PC-9 (cell line): ENCODE data around the gene OAF. TPM values are rescaled to one million over a fixed set of nuclear protein-coding genes. Genes with fewer than 3 reads are reported as not detected.

Experiments used
- BruUV-seq: library from RNA; stranded (reverse); fragments of 400-500 nt; replicated peaks from 2 replicates; lab custom pipeline; 2021; lab: Mats Ljungman, UMichigan
- CTCF ChIA-PET: fragments of 300-600 bp; sonication (Branson Sonifier 250); formaldehyde crosslinking; loops from one replicate; lab custom pipeline; 2022; ENCODE audit warnings: antibody characterized with exemption; lab: Charles Lee
- POLR2A ChIA-PET: fragments of 300-600 bp; sonication (Branson Sonifier 250); formaldehyde crosslinking; loops from one replicate; lab custom pipeline; 2022; ENCODE audit warnings: antibody characterized with exemption; ENCODE audit not compliant: unreplicated experiment; lab: Charles Lee
- DNase-seq, 2 experiments: peaks; one replicate each; pipeline versions ENCODE4 v3.0.0 to v3.0.0-alpha.2; 2015 to 2022; ENCODE audit warnings: mixed read lengths in 1 of 2
- H2AFZ ChIP-seq: fragments of 200-600 bp; sonication (generic); 2 replicates; pipeline ENCODE4 v1.8.1; 2017; ENCODE audit warnings: antibody characterized with exemption
- H3F3A ChIP-seq: fragments of 200-600 bp; sonication (generic); 2 replicates; pipeline ENCODE4 v1.8.1; 2017; ENCODE audit warnings: antibody characterized with exemption, mild to moderate bottlenecking, low read depth; ENCODE audit not compliant: insufficient read depth
- H3K27ac ChIP-seq: fragments of 200-600 bp; sonication (generic); 2 replicates; pipeline ENCODE4 v1.6.1; 2016; ENCODE audit warnings: mixed run types
- H3K27me3 ChIP-seq: fragments of 200-600 bp; sonication (generic); 2 replicates; pipeline ENCODE4 v1.6.1; 2016; ENCODE audit warnings: low read depth, mixed run types; ENCODE audit not compliant: insufficient read depth
- H3K36me3 ChIP-seq: fragments of 200-600 bp; sonication (generic); 2 replicates; pipeline ENCODE4 v1.6.1; 2016; ENCODE audit warnings: low read depth, mixed run types
- H3K4me1 ChIP-seq: fragments of 200-600 bp; sonication (generic); replicated peaks from 2 replicates; pipeline ENCODE4 v1.6.1; 2016; ENCODE audit warnings: mixed run types; ENCODE audit not compliant: insufficient read depth
- H3K4me2 ChIP-seq: fragments of 200-600 bp; sonication (generic); 2 replicates; pipeline ENCODE4 v1.6.1; 2017; ENCODE audit warnings: mixed run types
- H3K4me3 ChIP-seq: fragments of 200-600 bp; sonication (generic); 2 replicates; pipeline ENCODE4 v1.6.1; 2016; ENCODE audit warnings: mixed run types
- H3K79me2 ChIP-seq: fragments of 200-600 bp; sonication (generic); 2 replicates; pipeline ENCODE4 v1.6.1; 2017; ENCODE audit warnings: low read depth, mixed run types
- H3K9me2 ChIP-seq: fragments of 200-600 bp; sonication (generic); 2 replicates; pipeline ENCODE4 v1.8.1; 2017; ENCODE audit warnings: mild to moderate bottlenecking; ENCODE audit not compliant: insufficient read depth
- H3K9me3 ChIP-seq: fragments of 200-600 bp; sonication (generic); 2 replicates; pipeline ENCODE4 v1.8.1; 2016; ENCODE audit warnings: low read depth; ENCODE audit not compliant: insufficient read depth
- H4K20me1 ChIP-seq: fragments of 200-600 bp; sonication (generic); 2 replicates; pipeline ENCODE4 v1.8.1; 2017; ENCODE audit not compliant: insufficient read depth
- EZH2 ChIP-seq: fragments of 200-600 bp; sonication (generic); IDR thresholded peaks from 2 replicates; pipeline ENCODE4 v1.8.0; 2017; ENCODE audit warnings: antibody characterized with exemption, low read depth
- intact Hi-C: fragments of 100-400 bp; cut with micrococcal nuclease; formaldehyde crosslinking; loops from one replicate; pipeline ENCODE4 v1.10.0; 2022; ENCODE audit not compliant: unreplicated experiment
- total RNA-seq: library from RNA; stranded (reverse); gene quantifications from 2 replicates; pipeline ENCODE4 v1.2.3, GENCODE V29; 2021
- TF ChIP-seq, protein P1 (sequence below): fragments of 200-600 bp; sonication (generic); conservative IDR thresholded peaks from 2 replicates; pipeline ENCODE4 v1.6.1; 2017; ENCODE audit warnings: mixed run types, antibody characterized with exemption, mild to moderate bottlenecking, moderate library complexity

The OAF gene
- total RNA-seq, 1 experiment from 2014 or later: 45.6 TPM

DNA sequence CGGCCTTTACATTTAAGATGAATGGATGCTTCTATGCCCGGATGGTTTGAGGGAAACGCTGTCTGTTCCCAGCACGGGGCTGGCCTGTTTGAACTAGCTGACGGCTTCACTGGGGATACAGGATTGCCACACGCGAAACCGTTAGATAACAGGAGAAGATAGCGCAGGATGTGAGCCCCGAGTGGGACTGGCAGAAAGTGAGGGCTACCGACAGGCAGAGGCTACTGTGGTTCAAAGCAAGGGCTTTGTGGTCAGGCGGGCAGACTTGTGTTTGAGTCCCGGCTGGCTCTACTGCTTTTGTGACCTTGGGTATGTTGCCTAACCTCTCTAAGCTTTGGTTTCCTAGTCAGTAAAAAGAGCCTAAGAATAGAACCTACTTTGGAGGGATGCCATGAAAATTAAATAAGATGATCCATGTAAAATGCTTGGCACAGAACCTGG lies 2.8 kb upstream of the OAF start:
- H3K4me1 ChIP-seq: peaks cover 43% of the 10 kb centered on the region
- intact Hi-C loops: no loop called here
- H3K79me2 ChIP-seq: peaks cover 29% of the 10 kb centered on the region
- no peak for TF ChIP-seq EZH2
- TF ChIP-seq, protein P1, sequence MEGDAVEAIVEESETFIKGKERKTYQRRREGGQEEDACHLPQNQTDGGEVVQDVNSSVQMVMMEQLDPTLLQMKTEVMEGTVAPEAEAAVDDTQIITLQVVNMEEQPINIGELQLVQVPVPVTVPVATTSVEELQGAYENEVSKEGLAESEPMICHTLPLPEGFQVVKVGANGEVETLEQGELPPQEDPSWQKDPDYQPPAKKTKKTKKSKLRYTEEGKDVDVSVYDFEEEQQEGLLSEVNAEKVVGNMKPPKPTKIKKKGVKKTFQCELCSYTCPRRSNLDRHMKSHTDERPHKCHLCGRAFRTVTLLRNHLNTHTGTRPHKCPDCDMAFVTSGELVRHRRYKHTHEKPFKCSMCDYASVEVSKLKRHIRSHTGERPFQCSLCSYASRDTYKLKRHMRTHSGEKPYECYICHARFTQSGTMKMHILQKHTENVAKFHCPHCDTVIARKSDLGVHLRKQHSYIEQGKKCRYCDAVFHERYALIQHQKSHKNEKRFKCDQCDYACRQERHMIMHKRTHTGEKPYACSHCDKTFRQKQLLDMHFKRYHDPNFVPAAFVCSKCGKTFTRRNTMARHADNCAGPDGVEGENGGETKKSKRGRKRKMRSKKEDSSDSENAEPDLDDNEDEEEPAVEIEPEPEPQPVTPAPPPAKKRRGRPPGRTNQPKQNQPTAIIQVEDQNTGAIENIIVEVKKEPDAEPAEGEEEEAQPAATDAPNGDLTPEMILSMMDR: no peak
- no peak overlapping the region for H2AFZ ChIP-seq
- no peaks in the 10 kb centered on the region for H4K20me1 ChIP-seq
- no peaks in the 10 kb centered on the region for H3K36me3 ChIP-seq
- ChIA-PET CTCF (no interaction called here), POLR2A (no interaction called here)
- H3K27ac ChIP-seq: peak overlapping the region; percentile 80
- no peaks in the 10 kb centered on the region for H3K9me3 ChIP-seq
- H3F3A ChIP-seq: peaks cover 38% of the 10 kb centered on the region
- no peaks in the 10 kb centered on the region for H3K27me3 ChIP-seq
- BruUV-seq: no TSS peak
- H3K4me3 ChIP-seq: no peak overlapping the region
- H3K4me2 ChIP-seq: peak overlapping the region; percentile 98
- no peaks in the 10 kb centered on the region for H3K9me2 ChIP-seq
- DNase-seq: no peak

DNA sequence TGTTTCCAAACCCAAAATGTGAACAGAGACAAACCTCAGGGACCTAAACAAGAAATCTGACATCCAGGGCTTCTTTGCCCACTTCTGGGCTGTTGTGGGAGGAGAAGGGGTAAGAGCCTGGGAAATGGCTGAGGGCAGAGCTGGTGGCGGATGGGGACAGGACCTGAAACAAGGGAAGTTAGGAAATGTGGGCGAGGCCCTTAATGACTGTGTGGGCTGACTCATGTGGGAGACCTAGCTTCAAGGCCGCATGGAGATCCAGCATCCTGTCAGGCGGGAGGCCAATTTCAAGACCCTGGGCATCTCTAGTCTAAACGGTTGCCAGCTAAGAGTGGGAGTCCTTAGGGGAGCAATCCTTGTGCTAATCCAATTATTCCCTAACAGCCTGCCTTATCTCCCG lies 2.1 kb upstream of the OAF start:
- H3K9me3 ChIP-seq: no peaks in the 10 kb centered on the region
- H3K4me3 ChIP-seq: no peak overlapping the region
- no peaks in the 10 kb centered on the region for H3K27me3 ChIP-seq
- H4K20me1 ChIP-seq: no peaks in the 10 kb centered on the region
- peaks cover under 1% of the 10 kb centered on the region; the same call in 1 of the 2 replicates for H3K36me3 ChIP-seq
- CTCF ChIA-PET: no interaction called here
- intact Hi-C loops: no loop called here
- DNase-seq: peak; percentile 42 to 89
- H3K27ac ChIP-seq: peak overlapping the region; percentile 80
- no TSS peak for BruUV-seq
- H2AFZ ChIP-seq: 0 out of 2 replicates have a peak overlapping the region, but pooled peaks have one; percentile 0
- H3K4me1 ChIP-seq: peaks cover 51% of the 10 kb centered on the region
- TF ChIP-seq, protein P1: no peak
- TF ChIP-seq EZH2: no peak
- H3K4me2 ChIP-seq: peak overlapping the region; percentile 98
- H3F3A ChIP-seq: peaks cover 46% of the 10 kb centered on the region
- POLR2A ChIA-PET: no interaction called here
- no peaks in the 10 kb centered on the region for H3K9me2 ChIP-seq
- peaks cover 36% of the 10 kb centered on the region for H3K79me2 ChIP-seq

DNA sequence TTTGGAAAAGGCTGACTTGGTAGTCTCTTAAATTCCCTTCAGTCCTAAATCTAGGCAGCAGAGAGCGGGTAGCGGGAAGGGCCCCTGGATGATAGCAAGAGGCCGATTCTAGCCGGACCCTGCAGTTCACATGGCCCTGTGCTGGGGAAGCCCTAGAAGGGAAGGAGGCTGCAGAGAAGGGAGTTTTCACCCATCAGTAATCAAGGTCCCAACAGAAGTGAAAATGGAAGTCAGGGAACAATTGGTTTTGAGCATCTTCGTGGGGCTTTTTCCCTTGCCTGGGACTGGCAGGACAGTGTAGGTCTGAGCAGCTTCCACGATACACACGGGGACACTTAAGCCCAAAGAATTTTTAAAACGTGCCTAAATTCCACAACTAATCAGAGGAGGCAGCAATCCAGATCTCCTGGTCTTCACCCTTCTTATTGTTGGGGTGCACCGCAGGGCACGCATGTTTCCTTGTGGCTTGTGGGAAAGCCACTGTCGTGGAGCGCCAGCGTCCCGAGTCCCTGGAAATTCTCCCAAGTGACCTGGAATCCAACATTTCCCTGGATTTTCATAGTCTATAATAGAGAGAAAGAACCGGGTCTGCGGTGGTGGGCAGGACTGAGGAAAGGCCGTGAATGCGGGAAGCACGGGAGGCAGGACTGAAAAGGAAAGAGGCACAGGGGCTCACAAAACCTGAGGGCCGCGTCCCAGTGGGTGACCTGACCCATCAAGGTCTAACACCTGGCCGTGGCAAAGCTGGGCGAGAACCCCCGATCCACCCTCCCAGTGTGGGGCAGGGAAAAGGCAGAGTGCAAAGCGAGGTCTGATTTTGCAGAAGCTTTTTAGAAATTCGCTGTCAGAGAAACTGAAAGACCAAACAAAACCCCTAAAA lies 846 bp upstream of the OAF start:
- Histone ChIP-seq H3K4me3 (peak overlapping the region; percentile 99), H3K36me3 (peaks cover 13% of the 10 kb centered on the region), H4K20me1 (no peaks in the 10 kb centered on the region; the same call in 1 of the 2 replicates), H3K9me2 (no peaks in the 10 kb centered on the region), H3K4me1 (peaks cover 63% of the 10 kb centered on the region), H3K4me2 (peak overlapping the region; percentile 98), H3K79me2 (peaks cover 48% of the 10 kb centered on the region), H2AFZ (peak overlapping the region; percentile 70), H3K27ac (peak overlapping the region; percentile 80), H3F3A (peaks cover 57% of the 10 kb centered on the region), H3K27me3 (no peaks in the 10 kb centered on the region), H3K9me3 (no peaks in the 10 kb centered on the region)
- DNase-seq: no peak
- intact Hi-C loops: loop anchor here (5.0 kb wide), 2 partner anchors 38 to 88 kb away; no protein-coding TSS in a partner anchor
- CTCF ChIA-PET: no interaction called here
- TF ChIP-seq, protein P1: no peak
- TF ChIP-seq EZH2: no peak
- TSS peak; percentile 49 for BruUV-seq
- POLR2A ChIA-PET: no interaction called here
